ENCODE measurements around the gene RAX.

DNA sequence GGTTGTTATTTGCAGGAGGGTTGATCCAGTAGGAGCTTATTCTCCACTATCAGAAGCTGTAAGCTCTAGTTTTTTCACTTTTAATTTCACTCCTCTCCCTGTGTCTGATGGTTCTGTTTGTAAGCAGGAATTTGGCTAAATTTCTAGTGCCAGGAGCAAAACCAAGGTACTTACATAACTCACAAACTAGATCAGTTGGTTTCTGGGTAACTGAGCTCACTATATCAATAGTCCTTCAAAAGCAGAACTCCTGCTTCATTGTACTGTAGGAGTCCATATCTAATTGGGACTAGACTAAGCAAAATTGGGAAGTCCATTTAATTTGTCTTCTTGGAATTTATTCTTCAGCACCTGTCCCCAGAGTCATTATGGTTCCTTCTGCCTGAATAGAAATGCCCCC lies 20.1 kb upstream of the RAX start:
- TF ChIP-seq CTCF (optimal IDR thresholded peaks at IDR 0.05 in 1 of 3, IDR thresholded peaks at IDR 0.05 in 1 of 3, conservative IDR thresholded peaks at IDR 0.05 in 1 of 3; ENCODE audit: extremely low read depth in 1 of 3, insufficient read depth in 2 of 3, low read length in 3 of 3) (no peak), EZH2 (IDR thresholded peaks at IDR 0.05; ENCODE audit: low read length) (no peak)

Measured in keratinocyte (primary cell).